Prostate gland (tissue), 2 donors: Measurements from ENCODE around the gene TPBGL.

Experiments
- POLR2A ChIP-seq: fragments of 450-650 bp; IDR thresholded peaks from one replicate; pipeline ENCODE4 v1.6.1; 2016; ENCODE audit warnings: antibody characterized with exemption, mild to moderate bottlenecking
- TF ChIP-seq, protein P1 (sequence below), 4 experiments: fragments of 200-600 bp in 2 of 4; fragments of 450-650 bp in 2 of 4; sonication (generic) in 2 of 4; IDR thresholded peaks; 1 replicate in 3 of 4; 2 replicates in 1 of 4; pipeline ENCODE4 v1.5.1; 2016 to 2019; ENCODE audit warnings: antibody characterized with exemption in 4 of 4, mild to moderate bottlenecking in 2 of 4, moderate library complexity in 2 of 4

GRCh38 chr11:75264971-75265370 lies 24.4 kb downstream of the TPBGL start:
- TF ChIP-seq, protein P1, sequence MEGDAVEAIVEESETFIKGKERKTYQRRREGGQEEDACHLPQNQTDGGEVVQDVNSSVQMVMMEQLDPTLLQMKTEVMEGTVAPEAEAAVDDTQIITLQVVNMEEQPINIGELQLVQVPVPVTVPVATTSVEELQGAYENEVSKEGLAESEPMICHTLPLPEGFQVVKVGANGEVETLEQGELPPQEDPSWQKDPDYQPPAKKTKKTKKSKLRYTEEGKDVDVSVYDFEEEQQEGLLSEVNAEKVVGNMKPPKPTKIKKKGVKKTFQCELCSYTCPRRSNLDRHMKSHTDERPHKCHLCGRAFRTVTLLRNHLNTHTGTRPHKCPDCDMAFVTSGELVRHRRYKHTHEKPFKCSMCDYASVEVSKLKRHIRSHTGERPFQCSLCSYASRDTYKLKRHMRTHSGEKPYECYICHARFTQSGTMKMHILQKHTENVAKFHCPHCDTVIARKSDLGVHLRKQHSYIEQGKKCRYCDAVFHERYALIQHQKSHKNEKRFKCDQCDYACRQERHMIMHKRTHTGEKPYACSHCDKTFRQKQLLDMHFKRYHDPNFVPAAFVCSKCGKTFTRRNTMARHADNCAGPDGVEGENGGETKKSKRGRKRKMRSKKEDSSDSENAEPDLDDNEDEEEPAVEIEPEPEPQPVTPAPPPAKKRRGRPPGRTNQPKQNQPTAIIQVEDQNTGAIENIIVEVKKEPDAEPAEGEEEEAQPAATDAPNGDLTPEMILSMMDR (IDR thresholded peaks at IDR 0.05): no peak
- no peak for TF ChIP-seq POLR2A
